Esophagus (tissue), 2 donors: Measurements from ENCODE around the gene IQCH. TPM values are rescaled to one million over a fixed set of nuclear protein-coding genes. Genes with fewer than 3 reads are reported as not detected.
"Not testable (repeated sequence)": the region's sequence is repeated elsewhere in the genome, so short reads cannot be mapped to it uniquely, and the experiment has no call there.

ENCODE experiments used
- H3K27ac ChIP-seq, 2 donors: one replicate each; pipeline ENCODE4 v1.5.1; 2013; ENCODE audit warnings: low read depth in 2 of 2, mild to moderate bottlenecking in 2 of 2, inconsistent platforms in 1 of 2, low read length in 1 of 2, moderate library complexity in 1 of 2
- H3K27me3 ChIP-seq, 2 donors: one replicate each; pipeline ENCODE4 v1.6.1; 2013; ENCODE audit warnings: low read length in 2 of 2, control low read depth in 1 of 2, mild to moderate bottlenecking in 1 of 2; ENCODE audit not compliant: insufficient read depth in 2 of 2, control insufficient read depth in 1 of 2
- H3K36me3 ChIP-seq, 2 donors: one replicate each; pipeline ENCODE4 v1.6.1; 2013; ENCODE audit warnings: low read length in 1 of 2; ENCODE audit not compliant: control insufficient read depth in 2 of 2, insufficient read depth in 2 of 2
- H3K4me1 ChIP-seq, 2 donors: one replicate each; pipeline ENCODE4 v1.6.1; 2013; ENCODE audit warnings: low read length in 1 of 2; ENCODE audit not compliant: control insufficient read depth in 2 of 2, insufficient read depth in 2 of 2
- H3K4me3 ChIP-seq, 2 donors: one replicate each; pipeline ENCODE4 v1.5.1; 2013; ENCODE audit warnings: low read length in 2 of 2, mild to moderate bottlenecking in 2 of 2, low read depth in 1 of 2, moderate library complexity in 1 of 2
- H3K9me3 ChIP-seq, 2 donors: one replicate each; pipeline ENCODE4 v1.6.1; 2013; ENCODE audit warnings: mild to moderate bottlenecking in 2 of 2, low read depth in 1 of 2, low read length in 1 of 2, moderate library complexity in 1 of 2; ENCODE audit not compliant: control insufficient read depth in 2 of 2, insufficient read depth in 1 of 2
- WGBS, 2 donors: extraction: QIAGEN DNeasy Blood & Tissue Kit; methylation state at CpG; one replicate each; pipeline ENCODE4 v1.1.7; 2013; 5-methylcytosine and 5-hydroxymethylcytosine counted together
- polyA plus RNA-seq, 2 donors: library from polyadenylated mRNA; stranded (reverse); fragments of 200-250 nt; gene quantifications; one replicate each; pipeline ENCODE4 v1.2.3, GENCODE V29; 2013
- donor health status: healthy with polysubstance abuse.
- donor health status: Bipolar disorder and iron deficiency.

Gene IQCH
- polyA plus RNA-seq, 2 donors, result 0.26 to 0.45 TPM

GRCh38 chr15:67363712-67364111 lies 109.1 kb downstream of the IQCH start:
- not testable (repeated sequence) for H3K9me3 ChIP-seq, H3K27me3 ChIP-seq, H3K4me3 ChIP-seq, H3K36me3 ChIP-seq, H3K27ac ChIP-seq, H3K4me1 ChIP-seq
- WGBS, 2 donors, result 37 to 81% methylated on average over 1 of the region's 1 CpG

DNA sequence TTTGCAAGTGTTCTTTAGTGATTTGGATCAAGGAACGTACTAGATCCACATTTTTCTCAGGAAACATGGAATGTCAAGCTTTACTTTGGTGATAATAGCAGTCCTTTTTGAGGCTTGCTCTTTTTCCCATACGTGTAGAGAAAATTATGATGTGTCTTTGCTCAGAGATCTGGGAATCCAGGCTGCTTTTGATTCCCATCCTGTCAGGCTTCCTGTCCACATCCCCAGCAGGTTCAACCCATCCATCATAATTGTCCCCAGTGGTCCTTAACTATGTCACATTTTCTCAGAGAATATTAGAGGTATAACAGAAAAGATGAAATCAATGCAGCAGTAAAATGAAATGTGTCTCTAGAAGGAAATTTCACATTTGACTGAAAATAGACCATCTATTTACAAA lies 111.4 kb downstream of the IQCH start:
- Histone ChIP-seq H3K27me3 (no peaks in the 10 kb centered on the region), H3K27ac (no peak overlapping the region), H3K4me1 (no peaks in the 10 kb centered on the region), H3K4me3 (no peak overlapping the region), H3K9me3 (no peaks in the 10 kb centered on the region), H3K36me3 (no peaks in the 10 kb centered on the region)
- whole genome bisulfite sequencing, 2 donors, result 68 to 87% methylated on average over 2 of the region's 2 CpGs

- 80 to 87% methylated on average over 1 of the region's 1 CpG for WGBS, 2 donors
- Histone ChIP-seq H3K36me3 (no peaks in the 10 kb centered on the region), H3K9me3 (no peaks in the 10 kb centered on the region), H3K27me3 (no peaks in the 10 kb centered on the region), H3K4me1 (no peaks in the 10 kb centered on the region), H3K4me3 (no peak overlapping the region), H3K27ac (no peak overlapping the region)
Measured at GRCh38 chr15:67366904-67367303, 112.3 kb downstream of the IQCH start.

GRCh38 chr15:67369359-67369998 lies 114.9 kb downstream of the IQCH start:
- no peak overlapping the region for H3K4me3 ChIP-seq
- H3K27me3 ChIP-seq, result no peaks in the 10 kb centered on the region
- H3K4me1 ChIP-seq, result no peaks in the 10 kb centered on the region
- no peaks in the 10 kb centered on the region for H3K36me3 ChIP-seq
- no peaks in the 10 kb centered on the region for H3K9me3 ChIP-seq
- 87 to 90% methylated on average over 2 of the region's 2 CpGs for WGBS, 2 donors
- H3K27ac ChIP-seq, result no peak overlapping the region

DNA sequence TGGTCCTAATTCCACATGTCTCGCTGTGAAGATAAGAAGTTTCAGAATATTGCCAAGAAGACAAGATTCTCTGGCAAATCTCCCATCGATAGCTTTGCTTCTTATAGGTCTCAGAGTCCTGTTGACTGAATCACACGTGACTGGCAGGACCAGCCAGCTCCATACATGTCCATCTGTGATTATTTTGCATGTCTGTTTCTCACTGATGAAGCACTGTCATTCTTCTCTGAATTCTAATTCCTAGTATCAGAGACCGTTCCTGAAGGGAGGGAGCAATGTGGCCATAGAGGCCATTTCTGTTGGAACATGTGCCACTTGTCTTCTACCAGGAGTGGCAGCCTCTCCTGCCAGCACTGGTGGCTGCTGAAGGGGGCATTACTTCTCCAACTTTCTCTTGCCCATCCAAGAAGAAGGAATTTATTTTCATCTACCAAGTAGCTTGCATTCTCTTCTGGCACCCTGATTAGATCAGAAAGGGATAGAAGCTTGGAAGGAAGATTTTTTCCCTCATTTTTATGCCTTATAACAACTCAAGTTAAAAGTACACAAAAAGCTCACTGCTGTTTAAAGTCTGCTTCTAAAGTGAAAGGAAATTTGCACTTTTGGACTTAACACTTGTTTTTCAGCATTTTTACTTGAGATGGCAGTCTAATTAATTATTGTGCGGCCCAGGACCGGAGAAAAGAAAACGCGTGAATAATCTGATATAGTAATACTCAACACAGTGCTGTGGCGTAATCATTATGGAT lies 115.8 kb downstream of the IQCH start:
- Histone ChIP-seq H3K4me1 (no peaks in the 10 kb centered on the region), H3K4me3 (no peak overlapping the region), H3K27me3 (no peaks in the 10 kb centered on the region), H3K9me3 (no peaks in the 10 kb centered on the region), H3K36me3 (no peaks in the 10 kb centered on the region), H3K27ac (no peak overlapping the region)
- WGBS, 2 donors, result 86 to 90% methylated on average over 9 of the region's 9 CpGs

DNA sequence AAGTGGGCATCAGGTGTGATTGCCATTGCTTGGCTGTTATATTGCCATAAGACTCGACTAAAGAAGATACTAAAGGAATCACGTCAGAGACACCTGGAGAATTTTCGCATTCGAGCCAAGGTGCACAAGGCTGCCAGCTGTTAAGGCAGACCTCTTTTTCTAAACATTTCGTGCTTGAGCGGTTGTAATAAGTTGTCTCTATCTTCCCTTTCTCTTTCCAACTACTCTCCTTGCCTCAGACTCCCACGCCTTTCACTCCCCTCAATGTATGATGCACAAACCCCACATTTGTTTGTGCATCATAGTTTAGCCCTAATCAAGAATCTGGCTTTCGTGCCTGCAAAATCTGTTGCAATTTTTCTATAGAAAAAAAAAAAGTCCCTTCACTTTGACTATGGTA lies 118.0 kb downstream of the IQCH start:
- 76 to 84% methylated on average over 8 of the region's 8 CpGs for WGBS, 2 donors
- Histone ChIP-seq H3K4me1 (no peaks in the 10 kb centered on the region), H3K4me3 (no peak overlapping the region), H3K36me3 (no peaks in the 10 kb centered on the region), H3K9me3 (no peaks in the 10 kb centered on the region), H3K27ac (no peak overlapping the region), H3K27me3 (no peaks in the 10 kb centered on the region)

GRCh38 chr15:67372986-67373675 lies 118.5 kb downstream of the IQCH start:
- H3K4me3 ChIP-seq, result no peak overlapping the region
- no peaks in the 10 kb centered on the region for H3K36me3 ChIP-seq
- no peaks in the 10 kb centered on the region for H3K9me3 ChIP-seq
- no peak overlapping the region for H3K27ac ChIP-seq
- WGBS, 2 donors, result 89 to 90% methylated on average over 6 of the region's 6 CpGs
- H3K4me1 ChIP-seq, result no peaks in the 10 kb centered on the region
- no peaks in the 10 kb centered on the region for H3K27me3 ChIP-seq

DNA sequence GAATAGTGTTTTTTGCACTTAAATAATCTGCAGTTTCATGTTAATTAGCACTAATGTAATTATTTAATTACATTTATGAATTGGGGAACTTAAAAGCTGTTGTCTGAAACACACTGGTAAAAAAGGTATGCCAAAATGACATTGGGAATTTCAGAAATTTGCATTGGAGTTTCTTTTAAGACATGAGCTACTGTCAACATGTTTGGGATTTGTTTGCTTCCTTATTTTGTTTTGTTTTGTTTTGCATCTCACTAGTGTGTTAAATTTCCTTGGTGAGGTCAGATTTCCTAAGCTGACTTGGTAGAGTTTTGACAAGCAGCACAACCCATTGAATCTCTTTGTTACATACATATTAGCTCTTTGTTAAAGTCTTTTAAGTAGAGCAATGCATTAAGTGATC lies 119.4 kb downstream of the IQCH start:
- no peaks in the 10 kb centered on the region for H3K9me3 ChIP-seq
- no peaks in the 10 kb centered on the region for H3K36me3 ChIP-seq
- no peak overlapping the region for H3K4me3 ChIP-seq
- H3K27me3 ChIP-seq, result no peaks in the 10 kb centered on the region
- H3K4me1 ChIP-seq, result no peaks in the 10 kb centered on the region
- H3K27ac ChIP-seq, result no peak overlapping the region

DNA sequence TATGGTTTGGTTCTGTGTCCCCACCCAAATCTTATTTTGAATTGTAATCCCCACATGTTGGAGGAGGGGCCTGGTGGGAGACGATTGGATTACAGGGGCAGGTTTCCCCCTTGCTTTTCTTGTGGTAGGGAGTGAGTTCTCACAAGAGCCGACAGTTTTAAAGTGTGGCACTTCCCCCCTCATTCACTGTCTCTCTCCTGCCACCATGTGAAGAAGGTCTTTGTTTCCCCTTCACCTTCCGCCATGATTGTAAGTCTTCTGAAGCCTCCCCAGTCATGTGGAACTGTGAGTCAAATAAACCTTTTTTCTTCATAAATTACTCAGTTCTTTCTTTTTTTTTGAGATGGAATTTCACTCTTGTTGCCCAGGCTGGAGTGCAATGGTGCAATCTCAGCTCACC lies 124.9 kb downstream of the IQCH start:
- H3K4me1 ChIP-seq, result no peaks in the 10 kb centered on the region
- no peaks in the 10 kb centered on the region for H3K9me3 ChIP-seq
- 76 to 83% methylated on average over 3 of the region's 3 CpGs for WGBS, 2 donors
- no peaks in the 10 kb centered on the region for H3K36me3 ChIP-seq
- H3K4me3 ChIP-seq, result no peak overlapping the region
- H3K27me3 ChIP-seq, result no peaks in the 10 kb centered on the region
- no peak overlapping the region for H3K27ac ChIP-seq
